Embryonic facial prominence (tissue), 1 donor: ENCODE measurements around the gene ADK.

Source experiments
- DNase-seq: peaks from one replicate; pipeline ENCODE4 v3.0.0-alpha.2; 2016; ENCODE audit errors: extremely low spot score

Gene ADK

DNA sequence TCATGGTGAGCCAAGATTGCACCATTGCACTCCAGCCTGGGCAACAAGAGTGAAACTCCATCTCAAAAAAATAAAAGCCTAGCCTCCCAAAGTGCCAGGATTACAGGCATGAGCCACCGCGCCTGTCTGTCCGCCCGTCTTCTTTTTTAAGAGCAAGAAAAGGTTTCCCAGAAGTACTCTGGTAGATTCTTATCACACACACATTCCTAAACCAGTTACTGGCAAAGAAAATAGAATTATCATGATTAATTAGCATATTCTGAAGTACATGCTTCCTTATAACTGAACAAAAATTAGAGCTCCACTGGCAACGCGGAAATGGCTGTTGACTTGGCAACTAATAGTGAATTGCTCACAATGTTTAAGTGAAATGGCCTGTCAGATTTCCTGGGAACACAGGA is 87.0 kb downstream of the ADK start:
- no peak for DNase-seq

DNA sequence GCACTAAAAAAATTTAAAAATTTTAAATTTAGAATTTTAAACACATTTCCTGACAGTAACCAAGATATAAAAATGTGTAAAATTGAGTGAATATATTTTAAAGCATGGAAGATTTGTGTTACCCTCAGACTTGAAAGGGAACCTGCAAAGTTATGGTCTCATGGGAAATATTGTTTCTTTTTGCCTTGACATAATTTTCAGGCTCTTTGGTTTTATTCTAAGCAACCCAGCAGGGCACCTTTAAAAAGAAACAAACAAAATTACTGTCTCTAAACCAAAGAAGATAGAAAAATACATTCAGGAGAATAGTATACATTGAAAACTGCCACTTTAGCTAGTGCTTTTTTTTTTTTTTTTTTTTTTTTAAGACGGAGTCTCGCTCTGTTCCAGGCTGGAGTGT is 87.5 kb downstream of the ADK start:
- DNase-seq: no peak

DNA sequence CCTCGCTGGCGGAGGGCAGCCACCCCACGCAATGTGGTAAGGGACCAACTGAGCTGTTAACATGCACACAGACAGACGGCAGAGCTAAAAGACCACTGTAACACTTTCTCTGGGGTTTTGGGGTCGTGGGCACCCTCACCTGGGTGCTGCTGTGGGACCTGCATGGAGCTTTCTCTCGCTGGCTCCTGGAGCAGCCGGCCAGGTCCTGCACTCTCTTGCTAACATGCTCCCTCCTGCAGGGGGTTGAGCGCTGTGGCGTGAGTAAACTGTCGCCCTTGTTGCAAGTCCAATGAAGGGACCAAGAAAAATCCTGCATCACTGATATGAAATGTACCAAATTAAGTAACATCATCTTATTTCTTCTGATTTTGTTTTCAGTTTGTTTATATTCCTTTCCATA is 92.0 kb downstream of the ADK start:
- DNase-seq: no peak

DNA sequence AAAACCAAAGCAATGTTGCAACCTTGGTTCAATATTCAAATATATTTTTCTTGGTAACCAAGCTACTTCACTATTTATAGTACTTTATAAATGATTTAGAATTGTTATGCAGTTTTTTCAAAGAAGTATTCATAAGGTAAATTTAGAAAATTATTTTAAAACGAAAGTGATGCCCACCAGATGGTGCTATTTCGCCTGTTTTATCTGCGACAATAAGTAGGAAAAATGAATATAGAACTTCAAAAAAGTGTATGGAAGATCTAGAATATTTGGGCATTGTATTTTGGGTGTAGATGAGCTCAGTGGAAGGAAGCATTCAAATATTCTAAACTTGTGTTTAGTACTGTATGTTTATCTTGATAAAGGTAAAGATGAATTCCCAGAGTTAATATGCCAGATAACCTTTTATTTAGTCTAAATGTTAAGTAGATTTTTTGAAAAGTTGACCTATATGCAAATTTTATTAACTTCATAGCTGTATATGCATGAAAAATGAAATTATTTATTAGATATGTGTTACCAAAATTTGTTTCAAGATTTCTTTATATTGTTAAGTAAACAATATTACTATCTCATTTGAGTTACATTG is 93.2 kb downstream of the ADK start:
- peak; percentile 29 for DNase-seq

DNA sequence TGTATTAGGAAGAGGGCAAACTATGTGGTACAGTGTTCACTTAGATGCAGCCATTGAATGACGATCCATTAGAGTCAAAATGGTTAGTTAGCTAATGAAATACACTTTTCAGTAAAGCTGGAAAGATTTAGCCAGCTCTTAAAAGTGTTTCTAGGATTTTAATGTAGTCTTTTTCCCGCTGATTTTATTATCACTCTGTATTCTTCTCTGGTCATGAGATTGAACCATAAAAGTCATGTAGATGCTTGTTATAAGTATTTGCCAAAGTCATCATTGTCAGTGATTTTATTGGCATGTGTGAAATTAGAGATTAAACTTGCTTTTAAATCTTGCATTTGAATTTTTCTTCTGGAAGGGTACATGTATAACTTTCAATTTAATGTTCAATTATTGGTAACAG is 93.8 kb downstream of the ADK start:
- no peak for DNase-seq

DNA sequence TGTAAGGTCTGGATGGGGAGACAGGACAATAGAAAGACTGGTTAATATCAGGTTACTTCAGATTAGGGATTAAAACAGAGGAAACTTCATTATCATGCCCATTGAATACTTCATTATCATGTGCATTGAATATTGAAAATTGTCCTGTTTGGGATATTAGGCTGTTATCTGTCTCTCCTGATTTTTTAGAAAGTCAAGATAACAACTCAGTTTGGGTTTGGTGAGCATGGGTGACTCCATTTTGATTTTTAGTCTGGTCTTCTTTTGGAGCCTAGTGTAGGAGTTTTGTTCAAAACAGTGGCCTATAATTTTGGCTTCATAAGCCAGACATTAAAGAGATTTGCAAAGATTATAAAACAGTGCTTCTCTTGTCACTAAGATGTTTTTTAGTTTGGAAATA is 95.5 kb downstream of the ADK start:
- no peak for DNase-seq

DNA sequence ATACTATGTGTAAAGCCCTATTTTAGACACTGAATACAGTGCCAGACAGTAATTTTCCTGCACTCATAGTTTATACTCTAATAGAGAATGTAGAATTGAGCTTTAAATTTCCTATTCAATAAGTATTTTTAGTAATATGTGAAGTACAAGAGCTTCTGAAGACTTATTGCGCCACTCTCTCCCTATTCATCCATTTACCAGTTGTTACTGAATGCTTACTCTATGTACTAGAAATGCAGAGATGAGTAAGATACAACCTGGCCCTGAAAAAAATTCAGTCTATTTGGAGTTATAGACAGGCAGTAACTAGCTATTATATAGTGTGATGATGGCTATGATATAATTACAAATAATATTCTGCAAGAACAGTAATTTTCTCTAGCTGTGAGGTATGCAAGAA is 98.8 kb downstream of the ADK start:
- DNase-seq: no peak

DNA sequence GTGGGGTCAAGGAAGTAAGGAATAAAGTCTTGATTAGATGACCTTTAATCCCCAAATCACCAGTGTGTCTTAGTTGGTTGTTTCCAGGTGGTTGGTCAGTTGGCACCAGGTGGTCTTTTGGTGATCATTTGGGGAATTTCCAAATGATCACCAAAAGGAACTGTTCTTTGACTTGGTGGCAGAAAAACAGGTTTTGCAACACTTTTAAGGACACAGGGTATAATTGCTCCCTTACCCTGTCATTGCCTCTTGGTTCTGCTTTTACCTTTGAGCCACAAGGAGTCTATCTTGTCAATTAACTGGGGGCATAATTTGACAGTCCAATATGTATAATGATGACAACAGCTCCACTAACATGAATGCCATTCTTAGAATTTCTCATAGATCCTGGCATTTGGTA is 104.2 kb downstream of the ADK start:
- DNase-seq: no peak

DNA sequence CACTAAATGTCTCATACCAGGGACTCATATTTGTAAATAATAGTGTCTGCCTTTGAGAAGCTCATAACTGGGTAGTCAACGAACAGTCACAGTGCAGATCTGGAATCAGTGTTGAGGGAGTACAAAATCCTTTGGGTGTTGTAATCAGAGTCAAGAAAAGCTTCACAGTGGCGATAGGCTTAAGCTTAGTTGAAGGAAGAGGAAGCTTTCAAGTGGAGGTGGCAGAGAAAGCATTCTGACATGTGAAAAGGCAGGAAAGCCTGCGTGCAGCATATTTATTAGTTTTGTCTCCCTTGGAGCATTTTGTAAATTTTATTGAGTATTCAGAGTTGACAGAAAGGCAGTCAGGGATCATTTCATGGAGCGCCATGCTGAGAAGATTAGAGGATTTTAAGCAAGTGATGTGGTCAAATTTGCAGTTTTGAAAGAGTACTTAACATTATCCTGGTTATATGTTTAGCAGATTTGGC is 104.9 kb downstream of the ADK start:
- no peak for DNase-seq

DNA sequence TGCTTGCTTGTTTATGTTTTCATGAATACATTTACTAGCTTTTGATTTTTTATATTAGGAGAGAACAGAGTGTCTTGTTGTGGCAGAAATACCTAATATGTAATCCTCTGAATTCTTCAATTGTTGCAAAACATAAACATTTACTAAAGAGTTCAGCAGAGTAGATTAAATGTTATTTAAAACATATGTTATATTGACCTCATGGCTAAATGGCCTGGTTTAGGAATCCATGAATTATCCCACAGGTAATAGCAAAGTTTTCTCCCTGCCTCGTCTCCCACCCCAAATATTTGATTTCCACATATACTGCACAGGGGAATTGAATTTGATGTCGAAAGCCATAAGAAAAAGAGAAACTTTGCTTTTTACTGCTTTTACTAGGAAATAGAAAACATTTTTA is 111.8 kb downstream of the ADK start:
- no peak for DNase-seq

DNA sequence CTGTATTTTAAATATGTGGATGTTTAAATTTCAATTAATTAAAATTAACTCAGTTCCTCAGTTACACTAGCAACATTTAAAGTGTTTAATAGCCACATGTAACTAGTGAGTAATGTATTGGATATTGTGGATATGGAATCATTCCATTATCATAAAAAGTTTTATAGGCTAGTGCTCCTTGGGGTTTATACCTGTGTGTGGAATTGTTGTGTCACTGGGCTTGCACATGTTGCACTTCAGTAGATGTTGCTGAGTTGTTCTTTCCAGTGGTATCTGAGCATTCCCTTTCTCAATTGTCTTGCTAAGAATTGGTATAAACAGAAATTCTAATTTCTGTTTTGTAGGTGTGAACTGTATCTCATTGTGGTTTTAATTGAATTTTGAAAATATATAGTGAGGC is 113.0 kb downstream of the ADK start:
- no peak for DNase-seq

DNA sequence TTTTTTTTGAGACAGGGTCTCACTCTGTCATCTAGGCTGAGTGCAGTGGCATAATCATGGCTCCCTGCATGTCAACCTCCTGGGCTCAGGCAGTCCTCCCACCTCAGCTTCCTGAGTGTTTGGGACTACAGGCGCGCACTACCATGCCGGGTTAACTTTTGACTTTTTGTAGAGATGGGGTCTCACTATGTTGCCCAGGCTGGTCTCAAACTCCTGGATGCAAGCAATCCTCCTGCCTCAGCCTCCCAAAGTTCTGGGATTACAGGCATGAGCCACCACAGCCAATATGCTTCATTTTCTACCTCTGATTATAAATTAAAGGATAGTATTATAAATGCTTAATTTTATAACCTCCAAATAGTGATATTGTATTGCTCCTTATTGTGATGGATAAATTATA is 121.3 kb downstream of the ADK start:
- DNase-seq: no peak

DNA sequence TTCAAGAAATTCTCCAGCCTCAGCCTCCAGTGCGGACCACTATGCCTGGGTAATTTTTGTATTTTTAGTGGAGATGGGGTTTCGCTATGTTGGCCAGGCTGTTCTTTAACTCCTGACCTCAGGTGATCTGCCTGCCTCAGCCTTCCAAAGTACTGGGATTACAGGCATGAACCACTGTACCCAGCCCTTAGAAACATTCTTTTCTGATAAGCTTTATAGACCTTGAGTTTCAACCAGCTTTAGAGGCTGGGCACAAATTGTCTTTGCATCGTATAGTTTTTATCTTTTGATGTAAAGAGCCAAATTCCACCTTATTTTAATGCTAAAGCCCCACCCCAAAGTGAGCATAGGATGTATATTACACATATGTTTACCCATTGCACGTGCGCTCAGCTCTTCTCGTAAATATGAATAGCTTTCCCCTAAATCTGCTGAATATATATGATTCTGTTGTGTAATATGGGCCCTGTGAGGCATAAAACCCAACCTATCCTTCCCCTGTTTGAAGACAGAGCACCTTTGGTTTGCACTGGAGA is 124.8 kb downstream of the ADK start:
- DNase-seq: no peak

DNA sequence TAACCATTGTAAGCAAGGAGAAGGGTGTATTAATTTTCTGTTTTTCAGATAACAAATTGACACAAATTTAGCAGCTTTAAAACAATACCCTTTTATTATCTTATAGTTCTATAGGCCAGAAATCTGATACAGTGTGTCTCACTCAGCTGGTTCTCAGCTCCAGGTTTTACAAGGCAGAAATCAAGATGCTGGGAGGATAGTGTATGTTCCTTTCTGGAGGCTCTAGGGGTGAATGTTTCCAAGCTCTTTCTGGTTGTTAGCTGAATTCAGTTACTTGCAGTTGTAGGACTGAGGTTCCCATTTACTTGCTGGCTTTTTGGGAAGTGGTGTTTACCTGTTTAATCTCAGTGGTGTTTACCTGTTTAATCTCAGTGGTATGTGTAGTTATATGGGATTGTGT is 125.4 kb downstream of the ADK start:
- DNase-seq: no peak

DNA sequence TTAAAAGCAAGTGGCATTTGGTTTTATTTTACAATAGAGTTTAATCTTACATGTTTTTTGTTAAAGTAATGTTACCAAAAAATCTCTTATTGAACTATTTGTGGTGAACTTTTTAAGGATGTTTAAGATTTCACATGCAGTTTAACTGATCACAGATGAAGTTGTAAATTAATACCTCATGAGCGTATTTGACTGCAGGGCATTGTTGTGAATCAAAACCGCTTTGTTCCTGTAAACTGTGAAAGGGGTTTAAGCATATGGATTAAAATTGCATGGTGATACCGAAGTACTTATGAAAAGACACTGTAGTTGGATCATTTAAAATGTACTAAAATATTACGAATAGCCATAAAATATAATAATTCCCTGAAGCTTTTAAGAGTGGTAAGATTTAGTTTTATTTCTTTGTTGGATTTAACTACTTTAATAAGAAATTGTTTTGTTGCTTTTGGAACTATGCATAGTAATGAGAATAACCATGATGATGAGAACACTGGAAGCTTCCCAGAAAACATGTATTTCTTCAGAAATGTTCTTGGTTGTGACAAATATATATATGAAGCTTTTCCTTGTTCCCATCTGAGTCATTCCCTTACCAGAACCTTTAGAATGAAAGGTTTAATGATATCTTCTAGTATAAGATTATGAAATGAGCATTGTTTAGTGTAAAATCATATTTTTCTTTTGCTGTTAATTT is 131.3 kb downstream of the ADK start:
- peak; percentile 20 for DNase-seq

DNA sequence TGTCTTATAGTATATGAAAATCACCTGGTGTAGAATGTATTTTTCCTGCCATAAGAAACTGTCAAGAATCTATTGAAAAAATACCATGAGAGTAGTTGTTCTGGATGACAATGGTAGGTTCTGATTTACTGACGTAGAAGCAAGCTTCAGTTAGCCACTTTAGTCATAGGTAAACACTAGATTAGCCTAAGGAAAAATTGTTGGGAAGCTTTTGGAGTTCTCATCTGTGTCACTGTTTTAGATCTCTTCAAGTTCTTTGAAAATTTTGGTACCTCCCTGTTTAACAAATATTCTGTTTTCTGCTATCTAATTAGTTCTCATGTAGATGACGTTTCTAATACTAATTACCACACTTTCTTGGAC is 131.8 kb downstream of the ADK start:
- no peak for DNase-seq

DNA sequence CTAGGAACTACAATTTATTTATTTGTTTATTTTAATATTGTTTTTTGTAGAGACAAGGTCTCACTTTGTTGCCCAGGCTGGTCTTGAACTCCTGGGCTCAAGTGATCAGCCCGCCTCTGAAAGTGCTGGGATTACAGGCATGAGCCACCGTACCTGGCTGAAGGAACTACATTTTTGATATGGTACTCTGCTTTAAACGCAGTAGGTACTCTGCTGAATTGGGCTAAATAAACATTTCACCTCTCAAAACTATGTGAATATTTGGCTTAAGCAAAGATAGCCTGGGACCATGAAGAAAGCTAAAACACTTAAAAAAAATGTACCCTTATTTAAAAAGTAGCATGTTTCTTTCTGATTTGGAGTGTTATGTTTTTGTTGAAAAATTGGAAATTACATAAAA is 138.2 kb downstream of the ADK start:
- DNase-seq: no peak

DNA sequence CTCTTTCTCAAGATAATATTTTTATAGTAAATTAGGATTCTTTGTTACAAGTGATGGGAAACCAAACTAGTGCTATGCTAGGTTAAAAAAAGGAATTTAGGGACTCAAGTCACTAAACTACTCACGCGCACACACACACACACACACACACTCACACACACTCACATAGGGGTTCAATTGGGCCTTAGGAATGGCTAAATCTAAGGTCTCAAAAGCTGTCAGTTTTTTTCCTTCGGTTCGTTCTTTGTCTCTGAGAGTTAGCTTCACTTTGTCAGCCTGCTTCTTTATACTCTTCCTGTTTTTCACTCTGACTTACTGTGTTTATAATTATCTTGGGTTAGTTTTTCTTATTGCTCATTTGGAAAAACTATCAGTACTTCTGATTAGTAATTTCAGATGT is 138.9 kb downstream of the ADK start:
- no peak for DNase-seq

DNA sequence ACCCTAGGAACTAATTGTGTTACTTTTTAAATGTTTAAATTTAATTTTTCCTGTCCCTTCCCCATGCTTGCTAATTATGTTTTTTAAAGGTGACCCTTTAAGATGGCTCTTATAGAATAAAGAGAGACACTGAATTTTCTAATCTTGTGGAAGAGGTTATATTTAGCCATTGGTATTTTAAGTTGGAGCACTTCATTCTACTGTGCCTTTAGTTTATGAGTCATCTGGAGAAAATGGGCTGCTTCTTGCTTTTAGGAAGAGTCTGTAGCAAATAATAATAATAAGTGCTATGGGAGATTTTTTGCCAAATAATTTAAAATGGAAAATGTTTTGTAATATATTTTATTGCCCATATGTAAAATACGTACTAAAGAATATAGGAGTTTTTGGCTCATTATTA is 139.7 kb downstream of the ADK start:
- no peak for DNase-seq

DNA sequence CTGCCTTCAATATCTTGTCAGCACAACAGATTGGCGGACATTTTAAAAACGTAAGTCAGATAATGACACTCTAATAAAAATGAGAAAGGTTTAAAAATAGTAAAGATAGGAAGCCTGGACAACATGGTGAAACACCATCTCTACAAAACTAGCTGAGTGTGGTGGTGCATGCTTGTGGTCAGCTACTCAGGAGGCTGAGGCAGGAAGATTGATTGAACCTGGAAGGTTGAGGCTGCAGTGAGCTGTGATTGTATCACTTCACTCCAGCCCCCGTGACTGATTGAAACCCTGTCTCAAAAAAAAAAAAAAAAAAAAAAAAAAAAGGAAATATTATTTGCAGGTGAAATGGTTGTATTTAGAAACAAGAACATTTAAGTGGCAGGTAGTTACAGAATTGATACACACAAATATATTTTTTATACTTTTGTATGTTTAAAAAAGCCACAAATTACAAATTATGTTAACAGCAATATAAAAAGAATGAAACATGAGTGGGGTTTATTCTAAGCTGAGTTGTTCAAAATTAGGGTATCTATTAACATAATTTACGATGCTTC is 141.9 kb downstream of the ADK start:
- DNase-seq: no peak

DNA sequence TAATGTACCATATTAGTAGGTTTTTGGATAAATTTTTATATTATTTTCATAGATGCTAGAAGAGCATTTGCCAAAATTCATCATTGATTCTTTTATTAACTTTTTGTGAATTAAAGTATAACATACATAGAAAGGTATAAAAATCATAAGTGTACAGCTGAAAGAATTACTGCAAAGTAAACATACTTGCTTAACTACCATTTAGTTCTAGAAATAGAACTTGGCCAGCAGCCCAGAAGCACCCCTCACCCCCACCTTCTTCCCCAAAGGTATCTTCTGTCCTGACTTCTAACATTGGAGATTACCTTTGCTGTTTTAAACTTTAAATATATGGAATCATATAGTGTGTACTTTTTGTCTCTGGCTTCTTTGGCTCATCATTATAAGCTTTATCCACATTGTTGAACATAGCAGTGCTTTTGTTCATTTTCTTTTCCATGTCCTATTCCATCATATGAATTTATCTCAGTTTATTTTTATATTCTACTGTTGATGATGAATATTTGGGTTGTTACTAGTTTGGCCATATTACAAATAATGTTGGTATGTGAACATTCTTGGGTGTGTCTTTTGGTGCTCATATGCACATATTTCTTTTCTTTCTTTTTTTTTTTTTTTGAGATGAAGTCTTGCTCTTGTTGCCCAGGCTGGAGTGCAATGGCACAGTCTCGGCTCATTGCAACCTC is 142.8 kb downstream of the ADK start:
- DNase-seq: no peak

DNA sequence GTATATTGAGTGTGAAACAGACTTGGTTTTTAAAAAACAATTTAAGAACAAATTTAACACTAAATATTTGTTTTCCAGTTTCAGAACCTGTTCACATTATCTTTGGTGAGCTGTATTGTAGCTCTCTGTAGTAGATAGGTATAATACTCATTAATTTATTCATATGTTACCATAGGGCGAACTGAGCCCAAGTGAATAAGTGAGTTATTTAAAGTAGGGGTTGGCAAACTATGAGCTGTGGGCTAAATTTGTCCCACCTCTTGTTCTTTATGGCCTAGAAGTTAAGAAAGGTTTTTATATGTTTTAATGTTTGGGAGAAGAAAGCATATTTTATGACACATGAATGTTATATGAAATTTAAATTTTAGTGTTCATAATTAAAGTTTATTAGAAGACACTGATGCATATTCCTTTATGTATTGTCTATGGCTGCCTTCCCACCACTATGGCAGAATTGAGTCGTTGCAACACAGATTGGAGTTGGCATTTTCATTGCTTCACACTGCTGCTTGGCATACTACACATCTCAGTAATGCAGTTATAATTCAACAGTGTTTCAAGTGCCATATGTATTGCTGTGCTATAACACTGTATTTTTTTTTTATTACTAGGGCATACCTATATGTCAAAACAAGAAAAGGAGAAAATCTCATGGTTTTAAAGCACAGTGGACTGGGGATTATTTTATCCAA is 146.5 kb downstream of the ADK start:
- DNase-seq: no peak
